Mucosa of gallbladder (tissue), 1 donor: Measurements from ENCODE around the gene IL11. TPM values are rescaled to one million over a fixed set of nuclear protein-coding genes. Genes with fewer than 3 reads are reported as not detected.

Experiments used
- DNase-seq: peaks from one replicate; pipeline ENCODE4 v3.0.0-alpha.2; 2020; ENCODE audit warnings: low spot score
- total RNA-seq: library from RNA; stranded (reverse); gene quantifications from one replicate; pipeline ENCODE4 v1.2.1, GENCODE V29; 2021
- donor health status: DM: no; HTN: no; CAD: no.

The IL11 gene
- total RNA-seq, 1 donor from 2014 or later: 0.69 TPM

DNA sequence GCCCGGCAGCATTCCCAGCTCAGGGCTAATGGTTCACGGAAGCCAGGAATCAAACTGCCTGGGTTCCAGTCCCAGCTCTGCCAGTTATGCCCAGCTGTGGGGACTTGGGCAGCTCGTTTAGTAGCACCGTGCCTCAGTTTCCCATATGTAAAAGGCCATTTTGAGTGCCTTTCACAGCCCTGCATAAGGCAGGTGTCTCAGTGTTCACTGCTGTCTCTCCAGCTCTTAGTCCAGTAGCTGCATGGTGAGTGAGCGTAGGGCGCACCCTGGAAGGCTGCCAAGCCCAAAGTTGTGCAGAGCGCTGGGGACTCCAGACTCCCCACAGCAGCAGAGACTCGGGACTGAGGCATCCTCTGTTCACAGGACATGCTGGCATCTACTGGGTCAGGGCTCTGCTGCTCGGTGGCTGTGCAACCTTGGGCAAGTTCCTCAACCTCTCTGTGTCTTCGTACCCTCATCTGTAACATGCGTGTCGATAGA lies 21.0 kb upstream of the IL11 start:
- DNase-seq: no peak

DNA sequence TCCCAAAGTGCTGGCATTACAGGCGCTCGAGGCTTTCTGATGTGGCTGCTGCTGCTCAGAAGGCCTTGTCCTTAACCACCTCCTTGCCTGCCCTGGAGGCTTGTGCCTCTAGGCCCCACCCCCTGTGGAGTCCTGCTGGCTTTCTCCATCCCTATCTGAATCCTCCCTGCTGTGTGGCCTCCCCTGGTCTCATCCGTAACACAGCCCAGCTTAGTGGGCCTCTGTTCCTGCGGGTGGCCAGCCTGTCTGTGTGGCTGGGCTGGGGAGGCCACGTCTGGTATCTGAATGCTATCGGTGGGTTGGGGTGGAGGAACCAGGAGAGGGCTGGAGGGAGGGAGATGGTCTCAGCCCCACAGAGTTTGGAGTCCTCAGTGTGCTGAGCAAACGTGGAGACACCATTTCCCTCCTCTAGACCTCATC lies 20.2 kb upstream of the IL11 start:
- no peak for DNase-seq

DNA sequence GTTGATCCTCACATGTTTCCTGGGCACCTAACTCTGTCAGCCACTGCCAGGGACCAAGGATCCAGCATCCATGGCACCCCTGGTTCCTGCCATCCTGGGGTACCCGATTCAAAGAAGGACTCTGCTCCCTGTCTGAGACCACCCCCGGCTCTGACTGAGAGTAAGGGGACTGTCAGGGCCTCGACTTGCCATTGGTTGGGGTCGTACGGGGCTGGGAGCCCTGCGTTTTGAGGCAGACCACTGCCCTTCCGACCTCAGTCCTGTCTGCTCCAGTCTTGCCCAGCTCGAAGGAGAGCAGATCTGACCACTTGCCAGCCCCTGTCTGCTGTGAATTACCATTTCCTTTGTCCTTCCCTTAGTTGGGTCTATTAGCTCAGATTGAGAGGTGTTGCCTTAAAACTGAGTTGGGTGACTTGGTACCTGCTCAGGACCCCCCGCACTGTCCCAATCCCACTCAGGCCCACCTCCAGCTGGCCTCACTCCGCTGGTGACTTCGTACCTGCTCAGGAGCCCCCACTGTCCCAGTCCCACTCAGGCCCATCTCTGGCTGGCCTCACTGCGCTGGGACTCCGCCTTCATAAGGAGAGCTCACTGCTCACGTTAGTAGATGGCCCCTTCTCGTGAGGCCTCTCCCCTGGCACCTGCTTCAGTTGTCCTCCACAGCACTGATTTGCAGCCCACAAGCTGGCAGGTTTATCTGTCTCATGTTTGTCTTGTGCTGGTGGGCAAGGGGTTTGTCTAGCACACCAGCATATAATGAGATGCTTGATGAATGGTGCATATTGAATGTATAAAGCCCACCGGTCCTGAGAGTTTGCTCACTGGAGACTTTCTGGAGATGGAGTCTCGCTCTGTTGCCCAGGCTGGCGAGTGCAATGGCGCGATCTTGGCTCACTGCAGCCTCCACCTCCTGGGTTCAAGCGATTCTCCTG lies 19.4 kb upstream of the IL11 start:
- no peak for DNase-seq

DNA sequence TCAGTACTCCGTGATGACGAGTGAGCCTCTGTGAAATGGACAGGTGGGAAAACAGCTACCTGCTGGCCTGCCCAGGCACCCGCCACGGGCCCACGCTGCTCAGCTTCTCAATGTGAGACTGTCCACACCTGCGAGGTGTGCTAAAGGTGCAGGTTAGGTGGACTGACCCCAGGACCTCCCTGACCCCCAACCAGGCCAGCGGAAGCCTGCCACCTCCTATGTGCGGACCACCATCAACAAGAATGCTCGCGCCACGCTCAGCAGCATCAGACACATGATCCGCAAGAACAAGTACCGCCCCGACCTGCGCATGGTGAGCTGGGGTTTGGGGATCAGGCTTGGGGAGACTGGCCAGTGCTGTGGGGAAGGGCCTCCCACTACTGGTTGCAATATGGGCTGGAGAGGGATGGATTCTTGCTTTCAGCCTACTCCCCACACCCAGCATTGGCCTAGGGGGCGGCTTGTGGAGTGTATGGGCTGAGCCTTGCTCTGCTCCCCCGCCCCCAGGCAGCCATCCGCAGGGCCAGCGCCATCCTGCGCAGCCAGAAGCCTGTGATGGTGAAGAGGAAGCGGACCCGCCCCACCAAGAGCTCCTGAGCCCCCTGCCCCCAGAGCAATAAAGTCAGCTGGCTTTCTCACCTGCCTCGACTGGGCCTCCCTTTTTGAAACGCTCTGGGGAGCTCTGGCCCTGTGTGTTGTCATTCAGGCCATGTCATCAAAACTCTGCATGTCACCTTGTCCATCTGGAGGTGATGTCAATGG lies 17.7 kb upstream of the IL11 start:
- DNase-seq: no peak

DNA sequence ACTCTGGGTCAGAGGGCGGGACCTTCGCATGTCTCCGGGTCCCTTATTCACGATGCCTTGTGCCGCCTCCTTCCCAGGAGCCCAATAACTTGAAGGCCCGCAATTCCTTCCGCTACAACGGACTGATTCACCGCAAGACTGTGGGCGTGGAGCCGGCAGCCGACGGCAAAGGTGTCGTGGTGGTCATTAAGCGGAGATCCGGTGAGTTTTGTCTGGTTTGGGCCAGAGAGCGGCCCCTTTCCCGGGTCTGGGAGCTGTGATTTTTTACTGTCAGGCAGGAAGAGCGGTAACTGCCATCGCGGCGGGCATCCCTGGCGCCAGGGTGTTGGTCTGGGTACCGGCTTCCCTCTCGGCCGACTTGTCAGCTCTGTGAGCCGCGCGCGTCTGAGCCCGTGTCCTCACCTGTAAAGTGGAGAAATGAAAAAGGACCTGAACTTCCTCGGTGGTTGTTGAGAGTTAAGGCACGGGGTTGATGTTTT lies 16.3 kb upstream of the IL11 start:
- no peak for DNase-seq

DNA sequence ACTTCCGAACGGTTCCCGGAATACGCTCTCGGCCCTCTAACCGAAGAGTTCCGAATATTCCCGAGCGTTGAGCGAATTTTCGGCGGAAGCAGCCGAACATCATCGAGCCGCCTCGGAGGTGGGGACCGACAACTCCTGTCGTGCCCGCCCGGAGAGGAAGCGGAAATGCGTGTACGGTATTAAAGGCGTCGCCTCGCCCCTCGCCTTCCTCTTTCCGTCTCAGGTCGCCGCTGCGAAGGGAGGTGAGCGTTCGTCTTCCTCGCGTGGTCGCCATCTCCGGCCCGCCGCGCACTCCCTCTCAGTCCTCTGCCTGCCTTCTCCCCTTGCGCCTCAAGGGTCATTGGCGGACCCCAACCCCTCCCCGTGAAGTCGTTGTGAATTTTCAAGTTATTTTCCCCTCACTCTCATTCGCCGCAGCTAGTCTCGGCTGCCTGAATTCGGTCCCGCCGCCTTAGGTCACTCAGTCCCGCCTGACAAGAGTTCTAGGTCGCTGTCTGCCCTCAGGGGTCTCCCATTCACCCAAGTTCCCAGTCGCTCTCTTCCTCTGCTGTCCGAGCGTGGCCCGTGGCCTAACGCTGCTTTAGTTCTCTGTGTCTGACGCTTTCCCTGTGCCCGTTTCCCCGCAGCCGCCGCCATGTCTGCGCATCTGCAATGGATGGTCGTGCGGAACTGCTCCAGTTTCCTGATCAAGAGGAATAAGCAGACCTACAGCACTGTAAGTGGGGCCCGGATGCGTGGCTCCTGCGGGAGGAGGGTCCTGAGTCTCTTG lies 15.6 kb upstream of the IL11 start, which contains the start of gene RPL28:
TSS of gene RPL28 (plus strand) at position 209 of the 769 bp plus-strand sequence. CDS start at position 635, 426 bp downstream.
- DNase-seq: peak; percentile 99

DNA sequence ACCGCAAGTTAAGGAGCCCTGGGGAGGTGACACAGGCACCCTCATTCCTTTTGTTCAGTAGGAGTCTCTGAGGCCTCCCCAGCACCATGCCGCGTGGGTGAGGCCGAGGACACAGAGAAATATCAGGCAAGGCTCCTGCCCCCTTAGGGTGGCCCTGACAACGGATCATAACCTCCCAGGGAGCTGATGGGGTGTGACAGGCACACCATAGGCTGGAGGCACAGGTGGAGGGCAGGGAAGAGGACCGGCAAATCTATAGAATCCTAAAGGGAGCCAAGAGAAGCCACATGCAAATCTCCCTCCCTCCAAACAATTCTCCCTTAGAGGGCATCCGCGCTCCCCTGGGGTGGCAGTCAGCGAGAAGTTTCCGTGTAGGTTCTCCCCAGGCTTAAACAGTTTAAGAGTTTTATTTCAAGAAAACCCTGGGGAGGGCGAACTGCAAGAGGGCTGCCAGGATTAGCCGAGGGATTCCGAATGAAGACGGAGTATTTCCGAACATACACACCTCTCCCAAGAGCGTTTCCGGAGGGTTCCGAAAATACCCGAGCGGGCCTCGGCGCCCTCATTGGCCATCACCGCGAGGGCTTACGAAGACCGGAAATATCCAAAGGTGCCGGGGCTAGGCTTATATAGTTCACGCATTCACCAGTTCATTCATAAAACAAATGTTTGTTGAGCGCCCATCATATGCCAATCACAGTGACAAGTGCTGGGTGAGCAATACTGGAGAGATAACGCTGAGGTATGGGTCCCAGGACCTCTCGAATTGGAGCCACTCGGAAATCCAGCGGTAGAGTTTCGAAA lies 14.9 kb upstream of the IL11 start:
- peak; percentile 98 for DNase-seq

DNA sequence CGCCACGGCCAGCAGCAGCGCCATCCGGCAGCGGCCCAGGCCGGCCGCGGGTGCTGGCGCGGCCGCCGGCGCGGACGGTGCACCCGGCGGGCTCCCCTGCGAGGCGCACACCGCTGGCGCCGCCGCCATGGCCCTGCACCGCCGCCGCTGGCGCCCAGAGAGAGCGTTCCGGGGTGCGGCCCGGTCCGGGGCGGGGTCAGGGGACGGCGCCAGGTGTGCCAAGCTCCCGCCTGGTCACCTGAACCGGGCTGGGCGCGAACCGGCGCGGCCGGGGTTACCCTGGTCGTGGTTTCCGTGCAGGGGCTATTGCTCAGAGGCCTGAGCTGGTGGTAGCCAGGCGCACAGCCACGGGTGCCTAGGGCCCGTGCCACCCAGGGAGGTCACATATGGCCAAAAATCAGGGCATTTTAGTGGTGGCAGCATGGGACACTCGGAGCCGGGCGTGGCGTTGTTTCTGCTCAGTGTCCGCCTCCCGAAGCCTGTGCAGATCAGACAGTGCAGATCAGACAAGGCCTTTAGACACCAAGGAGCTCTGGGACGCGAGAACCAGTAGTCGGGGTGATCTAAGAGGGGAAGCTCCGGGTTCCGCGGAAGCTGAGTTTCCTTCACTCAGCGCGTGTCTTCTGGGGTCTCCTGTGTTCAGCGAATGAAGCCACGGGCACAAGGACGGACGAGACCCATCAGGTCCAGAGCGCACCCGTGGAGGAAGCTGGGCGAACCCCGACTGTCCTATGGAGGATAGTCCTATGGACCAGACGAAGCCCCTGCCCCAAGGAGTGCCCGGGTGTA lies 14.1 kb upstream of the IL11 start, which contains the start of gene TMEM238:
TSS of gene TMEM238 (minus strand) at position 162 of the 789 bp plus-strand sequence. CDS start at position 129, 33 bp downstream.
- DNase-seq: peak; percentile 44

DNA sequence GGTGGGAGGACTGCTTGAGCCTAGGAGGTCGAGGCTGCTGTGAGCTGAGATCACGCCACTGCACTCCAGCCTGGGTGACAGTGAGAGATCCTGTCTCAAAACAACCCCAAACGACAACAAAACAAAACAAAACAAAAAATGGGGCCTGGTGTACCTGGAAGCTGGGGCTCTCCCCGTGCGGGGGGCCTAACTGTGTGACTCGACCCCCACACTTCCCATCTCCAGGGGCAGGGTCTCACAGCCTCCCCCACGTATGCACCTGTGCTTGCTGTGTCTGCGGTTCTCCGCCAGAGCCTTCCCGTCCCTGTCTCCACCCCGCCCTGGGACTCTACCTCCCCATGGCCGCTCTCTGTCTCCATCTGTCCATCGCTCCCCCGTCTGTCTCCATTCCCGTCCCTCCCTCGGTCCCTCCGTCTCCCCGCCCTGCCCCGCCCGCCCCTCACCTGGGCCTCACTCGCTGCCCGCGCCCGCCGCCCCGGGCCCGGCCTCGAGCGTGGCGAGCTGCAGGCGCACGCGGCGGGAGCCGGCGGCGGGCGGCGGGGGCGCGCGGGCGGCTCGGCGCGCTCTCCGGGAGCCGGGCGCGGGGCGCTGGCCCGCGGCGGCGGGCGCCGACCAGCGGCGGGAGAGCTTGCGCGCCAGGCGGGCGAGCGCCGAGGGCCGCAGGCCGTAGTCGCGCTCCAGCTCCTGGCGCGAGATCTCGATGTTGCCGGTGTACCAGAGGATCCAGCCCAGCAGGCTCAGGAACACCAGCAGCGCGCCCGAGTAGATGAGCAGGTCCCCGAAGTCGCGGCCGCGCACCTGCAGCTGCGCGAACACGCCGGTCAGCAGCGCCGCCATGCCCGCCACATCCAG lies 13.2 kb upstream of the IL11 start:
- peak; percentile 37 for DNase-seq

DNA sequence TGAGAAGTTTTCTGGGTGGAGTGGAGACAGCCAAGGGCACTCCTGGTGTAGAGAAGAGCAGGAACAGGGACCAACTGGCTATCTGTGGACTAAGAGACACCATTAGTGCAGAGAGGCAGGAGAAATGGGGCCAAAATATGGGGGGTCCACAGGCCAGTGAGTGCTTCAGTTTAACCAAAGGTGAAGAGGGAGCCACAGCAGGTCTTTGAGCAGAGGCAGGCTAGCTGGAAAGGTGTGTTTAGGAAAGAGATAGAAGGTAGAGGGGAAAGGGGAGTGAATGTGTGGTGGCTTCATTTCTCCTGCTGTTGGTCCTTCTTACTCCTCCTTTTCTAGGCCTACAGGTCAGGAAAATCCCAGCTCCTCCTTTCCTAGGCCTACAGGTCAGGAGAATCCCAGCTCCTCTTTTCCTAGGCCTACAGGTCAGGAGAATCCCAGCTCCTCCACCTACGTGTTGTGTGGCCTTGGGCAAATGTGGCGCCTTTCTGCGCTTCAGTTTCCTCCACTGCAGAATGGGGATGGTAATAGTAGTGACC lies 12.3 kb upstream of the IL11 start:
- no peak for DNase-seq

DNA sequence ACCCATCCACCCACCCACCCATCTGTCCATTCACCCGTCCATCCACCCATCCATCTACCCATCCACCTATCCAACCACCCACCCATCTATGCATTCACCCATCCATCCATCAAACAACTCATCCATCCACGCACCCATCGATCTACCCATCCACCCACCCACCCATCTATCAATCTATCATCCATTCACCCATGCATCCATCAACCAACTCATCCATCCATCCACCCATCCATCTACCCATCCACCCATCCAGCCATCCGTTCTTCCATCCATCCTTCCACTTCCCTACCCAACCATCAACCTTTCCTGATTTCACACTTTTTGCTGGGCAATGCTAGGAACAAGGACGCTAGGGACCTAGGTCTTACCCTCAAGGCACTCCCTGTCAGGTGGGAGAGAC lies 11.8 kb upstream of the IL11 start:
- no peak for DNase-seq

DNA sequence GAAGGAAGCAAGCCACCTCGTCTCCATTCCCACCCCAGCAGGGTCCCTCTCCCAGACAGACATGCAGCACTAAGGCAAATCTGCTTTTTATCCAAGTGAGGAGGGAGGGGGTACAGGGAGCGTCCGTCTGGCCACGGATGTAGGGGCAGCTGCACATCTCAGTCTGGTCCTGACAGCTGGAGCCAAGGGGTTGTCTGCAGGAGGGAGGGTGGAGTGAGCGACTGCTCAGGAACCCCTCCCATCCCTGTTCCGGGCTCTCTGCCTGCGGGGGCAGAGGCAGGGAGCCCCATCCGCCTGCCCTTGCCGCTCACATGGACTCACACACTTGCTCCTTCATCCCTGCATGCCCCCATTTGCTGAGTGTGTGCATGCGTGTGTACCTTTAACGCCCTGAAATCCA lies 8.9 kb upstream of the IL11 start:
- no peak for DNase-seq

DNA sequence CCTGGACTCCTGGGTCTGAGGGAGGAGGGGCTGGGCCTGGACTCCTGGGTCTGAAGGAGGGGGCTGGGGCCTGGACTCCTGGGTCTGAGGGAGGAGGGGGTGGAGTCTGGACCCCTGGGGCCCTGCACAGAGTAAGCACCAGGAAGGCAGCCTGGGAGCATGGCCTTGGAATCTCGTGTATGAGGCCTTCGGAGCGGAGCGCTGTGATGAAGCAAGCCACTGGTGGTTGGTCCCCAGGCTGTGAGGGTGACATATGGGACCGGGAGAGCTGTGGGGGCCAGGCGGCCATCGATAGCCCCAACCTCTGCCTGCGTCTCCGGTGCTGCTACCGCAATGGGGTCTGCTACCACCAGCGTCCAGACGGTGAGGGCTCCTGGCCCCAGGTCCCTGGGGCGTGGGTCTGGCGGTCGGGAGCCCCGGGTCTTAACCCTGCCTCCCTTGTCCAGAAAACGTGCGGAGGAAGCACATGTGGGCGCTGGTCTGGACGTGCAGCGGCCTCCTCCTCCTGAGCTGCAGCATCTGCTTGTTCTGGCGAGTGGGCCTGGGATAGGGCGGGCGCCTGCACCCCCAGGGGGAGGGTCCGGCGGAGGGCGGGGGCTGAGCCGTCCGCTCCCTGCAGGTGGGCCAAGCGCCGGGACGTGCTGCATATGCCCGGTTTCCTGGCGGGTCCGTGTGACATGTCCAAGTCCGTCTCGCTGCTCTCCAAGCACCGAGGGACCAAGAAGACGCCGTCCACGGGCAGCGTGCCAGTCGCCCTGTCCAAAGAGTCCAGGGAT lies 7.3 kb upstream of the IL11 start:
- DNase-seq: no peak

DNA sequence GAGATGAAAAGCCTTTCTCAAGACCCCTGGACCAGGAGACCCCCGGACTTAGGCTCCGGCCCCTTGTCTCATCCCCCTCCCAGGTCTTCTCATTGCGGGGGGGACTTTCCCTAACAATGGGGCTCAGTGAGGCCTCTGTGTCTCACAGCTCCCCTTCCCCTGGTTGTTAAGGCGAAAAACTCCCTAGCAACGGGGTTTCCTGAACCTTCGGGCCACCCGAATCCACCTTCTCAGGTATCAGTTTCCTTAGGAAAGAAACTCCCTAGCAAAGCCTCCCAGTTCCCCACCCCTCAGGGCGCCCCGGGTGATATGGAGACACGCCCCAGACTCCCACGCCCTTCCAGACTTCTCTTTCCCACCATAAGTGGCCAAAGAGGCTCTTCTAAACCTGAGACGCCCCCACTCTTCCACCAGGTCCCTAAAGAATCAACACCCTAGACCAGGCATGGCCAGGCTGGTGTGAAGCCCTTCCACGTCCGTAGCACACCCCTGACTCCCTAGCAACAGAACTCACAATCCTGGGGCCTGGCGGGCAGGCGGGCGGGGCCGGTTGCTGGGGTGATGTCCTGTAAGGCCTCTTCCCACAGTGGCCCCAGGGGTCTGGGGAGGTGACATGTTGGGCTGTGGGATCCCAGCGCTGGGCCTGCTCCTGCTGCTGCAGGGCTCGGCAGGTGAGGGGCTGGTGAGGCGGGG lies 6.1 kb upstream of the IL11 start, which contains the start of gene TMEM190:
TSS of gene TMEM190 (plus strand) at position 586 of the 693 bp plus-strand sequence. CDS start at position 614, 28 bp downstream.
- no peak for DNase-seq

DNA sequence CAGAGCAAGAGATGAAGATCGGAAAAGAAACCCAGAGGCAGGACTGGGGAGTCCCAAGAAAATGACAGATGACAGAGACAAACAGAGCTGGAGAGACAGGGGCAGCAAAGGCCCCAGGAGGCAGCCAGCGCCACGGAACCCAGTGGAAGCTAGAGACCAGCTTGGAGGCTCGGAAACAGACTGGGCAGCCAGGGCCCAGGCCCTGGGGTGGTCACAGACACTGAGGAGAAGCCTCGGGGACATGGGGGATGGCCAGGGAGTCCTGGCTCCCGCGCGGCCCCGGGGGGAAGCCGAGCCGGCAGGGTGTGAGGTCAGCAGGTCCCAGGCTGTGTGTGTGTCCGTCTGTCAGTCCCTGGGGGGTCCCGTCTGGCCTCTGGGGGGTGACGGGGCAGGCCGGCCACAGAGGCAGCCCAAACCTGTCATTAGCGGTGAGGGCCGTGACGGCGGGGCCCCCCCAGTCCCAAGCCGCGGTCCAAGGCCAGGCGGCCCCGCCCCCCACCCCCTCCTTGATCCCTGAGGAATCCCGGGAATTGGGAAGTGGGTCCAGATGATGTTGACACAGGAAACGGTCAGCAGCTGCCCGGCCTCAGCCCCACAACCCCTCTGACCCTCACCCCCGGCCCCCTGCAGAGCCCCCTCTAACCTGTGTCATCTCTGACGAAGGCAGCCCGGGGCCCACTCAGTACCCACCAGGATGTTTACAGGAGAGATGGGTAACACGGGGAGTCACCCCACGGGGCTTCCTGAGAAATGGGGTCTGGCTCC lies 3.9 kb upstream of the IL11 start:
- no peak for DNase-seq

DNA sequence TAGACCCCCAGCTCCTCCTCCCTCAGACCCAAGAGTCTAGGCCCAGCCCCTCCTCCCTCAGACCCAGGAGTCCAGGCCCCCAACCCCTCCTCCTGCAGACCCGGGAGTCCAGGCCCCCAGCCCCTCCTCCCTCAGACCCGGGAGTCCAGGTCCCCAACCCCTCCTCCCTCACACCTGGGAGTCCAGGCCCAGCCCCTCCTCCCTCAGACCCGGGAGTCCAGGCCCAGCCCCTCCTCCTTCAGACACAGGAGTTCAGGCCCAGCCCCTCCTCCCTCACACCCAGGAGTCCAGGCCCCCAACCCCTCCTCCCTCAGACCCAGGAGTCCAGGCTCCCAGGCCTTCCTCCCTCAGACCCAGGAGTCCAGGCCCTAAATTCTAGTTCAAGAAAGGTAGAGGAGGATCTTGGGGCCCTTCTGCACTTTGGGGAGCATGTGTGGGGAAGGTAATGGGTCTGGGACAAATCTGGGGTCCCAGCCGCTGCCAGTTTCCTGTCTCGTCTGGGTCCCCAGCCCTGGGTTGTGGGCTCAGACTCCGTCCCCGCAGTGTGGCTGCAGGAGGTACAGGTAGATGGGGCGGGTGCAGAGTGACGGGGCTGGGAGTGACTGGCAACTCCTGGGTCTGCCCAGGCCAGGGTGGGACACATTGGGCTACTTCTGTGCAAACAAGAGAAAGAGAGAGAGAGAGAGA lies 3.2 kb upstream of the IL11 start:
- no peak for DNase-seq
